NCI-H226 (cell line): ENCODE measurements around the gene A2M.

Experiments used
- DNase-seq: peaks from one replicate; pipeline ENCODE4 v3.0.0-alpha.2; 2015

A2M gene

DNA sequence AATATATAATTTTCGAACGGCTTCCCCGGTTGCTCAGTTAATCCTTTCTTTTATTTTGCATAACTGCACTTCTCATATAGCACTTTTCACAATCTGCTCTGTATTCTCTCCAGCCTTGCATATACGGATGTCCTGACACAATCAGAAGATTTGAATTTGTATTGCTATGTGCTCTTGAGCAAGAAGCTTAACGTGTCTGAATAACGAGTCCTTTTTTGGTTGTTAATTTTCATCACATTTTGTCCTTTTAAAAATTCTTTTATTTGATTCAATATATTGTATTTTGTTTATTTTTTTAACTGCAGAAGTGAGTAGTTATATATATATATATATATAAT, 17.6 kb downstream of the A2M start:
- no peak for DNase-seq

DNA sequence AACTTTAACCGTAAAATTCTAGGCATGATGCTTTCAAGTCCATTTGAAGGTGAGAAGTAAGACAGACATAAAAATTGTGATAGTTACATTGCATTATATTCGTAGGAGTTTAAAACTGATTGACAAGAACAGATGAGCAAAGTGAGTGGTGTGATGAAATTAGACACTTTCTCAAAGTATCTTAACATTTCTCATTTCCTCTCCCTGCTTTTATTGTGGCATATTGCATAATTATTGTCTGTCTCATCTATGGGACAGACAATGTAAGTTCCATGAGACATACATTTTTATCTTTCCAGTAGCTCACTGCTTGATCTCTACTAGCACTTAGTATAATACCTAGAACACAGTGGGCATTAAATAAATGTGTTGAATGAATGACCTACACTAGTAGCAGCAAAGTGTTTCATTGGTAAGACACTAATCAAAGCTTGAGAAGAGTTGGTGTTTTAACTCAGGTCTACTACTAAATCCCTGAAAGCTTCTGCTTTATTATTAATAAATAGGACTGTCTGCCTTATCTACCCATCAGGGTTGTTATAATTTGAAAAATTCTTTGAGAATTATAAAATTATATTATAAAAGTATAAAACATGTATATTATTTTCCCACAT, 19.0 kb downstream of the A2M start:
- no peak for DNase-seq

DNA sequence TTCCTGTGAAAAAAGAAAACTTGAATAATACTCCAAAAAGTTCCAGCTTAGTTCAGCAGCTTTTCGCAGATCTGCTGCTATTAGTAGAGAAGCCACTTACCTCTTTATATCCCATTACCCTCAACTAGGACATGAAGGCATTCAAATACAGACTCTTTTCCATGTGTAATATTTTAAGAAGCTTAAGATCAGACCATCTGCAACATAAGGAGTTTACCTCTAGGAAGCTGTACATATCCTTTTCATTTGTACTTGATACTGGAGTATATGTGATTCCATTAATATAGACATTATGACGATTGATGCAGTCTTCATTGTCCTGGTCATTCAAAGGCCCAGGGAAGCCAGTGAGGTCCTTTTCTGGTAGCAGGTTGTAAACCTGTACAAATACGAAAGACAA, 20.4 kb downstream of the A2M start:
- no peak for DNase-seq

DNA sequence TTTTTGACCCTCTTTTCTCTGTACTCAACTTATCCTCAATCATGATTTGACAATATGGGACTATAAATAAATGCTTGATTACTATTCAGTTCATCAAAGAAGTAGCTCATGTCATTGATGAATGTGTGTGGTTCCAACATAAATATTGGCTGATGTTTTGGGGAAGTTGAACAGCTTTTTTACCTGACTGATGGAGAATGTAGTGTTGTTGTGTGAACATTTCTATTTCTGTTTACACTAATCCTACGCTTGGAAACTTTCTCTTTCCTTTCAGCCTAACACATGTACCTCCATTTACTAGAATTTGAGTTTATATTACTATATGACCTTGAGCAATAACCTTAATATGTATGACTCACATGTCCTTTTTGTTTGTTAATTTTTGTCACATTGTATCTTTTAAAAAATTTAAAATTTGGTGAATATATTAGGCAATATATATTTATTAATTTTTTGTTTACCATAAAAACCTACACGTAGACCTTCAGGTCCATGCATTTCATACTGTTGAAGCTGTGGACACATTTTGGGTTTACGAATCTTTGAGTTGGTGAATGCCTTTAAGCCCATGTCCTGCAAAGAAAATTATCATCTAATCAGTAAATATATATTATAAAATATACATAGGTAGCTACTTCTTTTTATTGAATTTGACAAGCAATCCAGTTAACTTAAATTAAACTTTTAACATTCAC, 21.1 kb downstream of the A2M start:
- DNase-seq, result no peak

DNA sequence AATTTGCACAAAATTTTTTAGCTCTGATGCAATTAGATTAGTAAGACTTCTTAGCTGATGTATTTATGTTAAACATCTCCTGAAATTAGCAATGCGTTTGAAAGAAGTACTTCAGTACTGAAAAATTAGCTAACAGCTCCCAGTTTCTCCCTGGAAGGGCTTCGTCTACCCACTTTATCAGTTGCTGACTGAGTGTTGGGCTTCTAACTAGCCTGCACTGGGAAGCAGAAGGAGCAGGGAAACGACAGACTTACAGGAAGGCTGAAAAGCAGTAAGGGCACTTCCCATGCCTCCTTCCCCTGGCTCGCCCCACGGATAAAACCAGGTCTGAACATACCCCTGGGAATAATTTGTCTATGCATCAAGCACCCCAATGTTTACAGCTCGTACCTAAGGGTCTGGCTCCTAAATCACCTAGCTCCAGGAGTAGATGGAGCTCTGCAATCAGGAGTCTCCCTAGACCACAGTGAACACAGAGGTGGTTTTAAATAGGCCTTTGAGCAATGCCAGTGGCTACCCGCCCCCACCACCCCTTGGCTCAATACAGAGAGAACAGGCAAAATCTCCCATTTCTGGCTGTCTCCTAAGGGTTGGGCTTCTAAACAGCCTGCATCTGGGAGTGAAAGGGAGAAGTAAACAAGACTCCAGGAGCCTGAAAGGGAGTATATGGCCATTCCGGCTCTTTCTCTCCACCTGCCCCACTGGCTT, 23.7 kb downstream of the A2M start:
- no peak for DNase-seq

DNA sequence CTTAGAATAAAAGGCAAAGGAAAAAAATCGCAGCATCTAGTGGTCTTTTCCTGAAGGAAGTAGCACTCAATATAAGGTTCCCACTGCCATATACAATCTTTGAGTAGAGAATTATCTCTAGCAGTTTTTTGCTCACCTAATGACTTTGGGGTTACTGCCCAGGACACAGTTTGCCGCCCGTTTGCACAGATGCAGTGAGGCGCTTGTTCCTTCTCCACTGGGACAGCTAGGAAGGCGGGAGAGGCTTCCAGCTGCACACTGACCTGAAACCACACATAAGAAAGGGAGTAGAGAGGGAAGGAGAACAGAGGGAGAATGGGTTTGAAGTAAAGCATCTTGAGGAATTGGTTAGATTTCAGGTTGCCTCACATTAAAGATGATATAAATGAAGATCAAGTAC, 25.5 kb downstream of the A2M start:
- DNase-seq, result no peak

DNA sequence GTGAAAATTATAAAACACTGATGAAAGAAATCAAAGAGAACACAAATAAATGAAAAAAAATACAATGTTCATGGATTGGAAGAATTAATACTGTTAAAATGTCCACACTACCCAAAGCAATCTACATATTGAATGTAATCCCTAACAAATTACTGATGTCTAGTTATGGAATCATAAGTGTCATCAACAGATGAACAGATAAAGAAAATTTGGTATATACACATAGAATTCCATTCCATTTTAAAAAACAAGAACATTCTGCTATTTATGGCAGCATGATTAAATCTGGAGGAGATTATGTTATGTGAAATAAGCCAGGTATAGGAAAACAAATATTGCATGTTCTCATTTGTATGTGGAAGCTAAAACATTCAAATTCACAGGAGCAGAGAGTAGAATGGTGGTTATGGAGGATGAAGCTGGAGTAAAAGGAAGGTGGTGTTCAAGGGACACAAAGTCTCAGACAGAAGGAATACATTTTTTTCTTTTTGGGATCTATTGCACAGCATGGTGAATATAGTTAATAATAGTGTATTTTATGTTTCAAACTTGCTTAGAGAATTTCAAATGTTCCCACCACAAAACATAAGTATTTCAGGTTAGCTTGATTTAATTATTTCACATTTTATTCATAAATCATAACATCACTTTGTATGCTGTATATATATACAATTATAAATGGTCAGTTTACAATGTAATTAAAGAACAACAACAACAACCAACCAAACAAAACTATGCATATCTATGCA, 28.5 kb downstream of the A2M start:
- DNase-seq, result no peak

DNA sequence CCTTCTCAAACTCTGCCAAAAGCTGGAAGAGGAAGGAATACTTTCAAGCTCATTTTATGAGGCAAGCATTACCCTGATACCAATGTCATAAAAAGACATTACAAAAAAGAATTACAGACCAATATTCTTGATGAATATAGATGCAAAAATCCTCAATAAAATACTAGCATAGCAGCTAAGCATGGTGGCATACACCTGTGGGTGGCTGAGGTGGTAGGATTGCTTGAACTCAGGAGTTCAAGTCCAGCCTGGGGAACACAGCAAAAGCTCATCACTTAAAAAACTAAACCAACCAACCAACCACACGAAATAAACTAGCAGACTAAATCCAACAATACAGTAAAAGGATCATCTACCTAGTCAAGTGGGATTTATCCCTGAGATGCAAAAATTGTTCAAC, 29.6 kb downstream of the A2M start:
- no peak for DNase-seq

DNA sequence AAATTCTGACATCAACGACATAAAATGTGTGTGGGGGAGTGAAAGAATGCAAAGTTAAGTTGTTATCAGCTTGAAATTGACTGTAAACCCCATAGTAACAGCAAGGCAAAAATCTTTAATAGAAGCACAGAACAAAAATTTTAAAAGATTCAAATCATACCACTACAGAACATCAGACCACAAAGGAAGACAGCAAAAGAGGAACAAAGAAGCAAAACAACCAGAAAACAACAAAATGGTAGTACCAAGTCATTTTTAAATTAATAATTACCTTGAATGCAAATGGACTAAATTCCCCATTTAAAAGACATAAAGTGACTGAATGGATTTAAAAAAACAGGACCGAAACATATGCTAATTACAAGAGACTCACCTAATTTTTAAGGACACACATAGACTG, 31.3 kb downstream of the A2M start:
- no peak for DNase-seq

DNA sequence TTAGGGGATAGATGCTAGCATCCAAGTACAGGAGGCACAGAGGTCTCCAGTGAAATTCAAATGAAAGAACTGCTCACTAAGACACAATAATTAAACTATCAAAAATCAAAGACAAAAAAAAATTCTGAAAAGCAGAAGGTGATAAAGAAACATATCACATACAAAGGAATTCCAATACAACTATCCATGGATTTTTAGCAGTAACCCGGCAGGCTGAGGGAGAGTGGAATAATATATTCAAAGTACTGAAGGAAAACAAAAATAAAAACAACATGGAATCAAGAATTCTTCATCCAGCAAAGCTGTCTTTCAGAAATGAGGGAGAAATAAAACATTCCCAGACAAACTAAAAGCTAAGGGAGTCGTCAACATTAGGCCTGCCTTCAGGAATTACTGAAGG, 31.9 kb downstream of the A2M start:
- no peak for DNase-seq

DNA sequence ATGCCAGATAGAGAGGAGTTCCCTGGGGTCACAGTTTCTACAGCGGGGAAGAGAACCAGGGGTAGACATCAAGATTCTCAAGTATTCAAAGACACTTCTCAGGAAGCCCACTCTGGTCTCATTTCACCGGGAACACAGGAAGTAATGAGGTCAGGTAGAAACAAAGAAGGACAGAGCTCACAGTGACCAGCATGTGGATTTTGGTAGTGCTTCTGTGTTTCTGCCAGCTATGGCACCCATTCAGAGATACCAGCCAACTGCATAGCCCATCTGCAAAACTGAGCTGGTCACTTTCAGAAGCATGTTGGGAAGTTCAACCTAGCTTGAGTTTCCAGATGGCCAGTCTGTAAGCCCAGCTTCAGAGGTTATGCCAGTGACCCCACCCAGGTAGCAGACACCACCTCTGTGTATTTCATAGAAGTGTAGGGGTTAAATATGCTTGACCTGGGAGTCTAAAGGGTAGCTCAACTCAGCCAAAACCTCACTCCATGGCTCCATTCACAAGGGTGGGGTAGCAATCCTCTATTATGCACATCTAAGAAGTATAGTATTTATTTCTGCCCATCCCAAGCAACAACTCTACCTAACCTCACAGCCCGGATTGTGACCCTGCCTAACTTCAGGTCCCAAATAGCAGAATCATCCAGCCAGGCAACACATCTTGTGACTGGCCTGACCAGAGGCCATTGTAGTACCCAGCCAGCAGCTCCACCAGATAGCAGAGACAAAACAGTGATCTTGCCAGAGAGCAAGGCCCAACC, 33.9 kb downstream of the A2M start:
- no peak for DNase-seq

DNA sequence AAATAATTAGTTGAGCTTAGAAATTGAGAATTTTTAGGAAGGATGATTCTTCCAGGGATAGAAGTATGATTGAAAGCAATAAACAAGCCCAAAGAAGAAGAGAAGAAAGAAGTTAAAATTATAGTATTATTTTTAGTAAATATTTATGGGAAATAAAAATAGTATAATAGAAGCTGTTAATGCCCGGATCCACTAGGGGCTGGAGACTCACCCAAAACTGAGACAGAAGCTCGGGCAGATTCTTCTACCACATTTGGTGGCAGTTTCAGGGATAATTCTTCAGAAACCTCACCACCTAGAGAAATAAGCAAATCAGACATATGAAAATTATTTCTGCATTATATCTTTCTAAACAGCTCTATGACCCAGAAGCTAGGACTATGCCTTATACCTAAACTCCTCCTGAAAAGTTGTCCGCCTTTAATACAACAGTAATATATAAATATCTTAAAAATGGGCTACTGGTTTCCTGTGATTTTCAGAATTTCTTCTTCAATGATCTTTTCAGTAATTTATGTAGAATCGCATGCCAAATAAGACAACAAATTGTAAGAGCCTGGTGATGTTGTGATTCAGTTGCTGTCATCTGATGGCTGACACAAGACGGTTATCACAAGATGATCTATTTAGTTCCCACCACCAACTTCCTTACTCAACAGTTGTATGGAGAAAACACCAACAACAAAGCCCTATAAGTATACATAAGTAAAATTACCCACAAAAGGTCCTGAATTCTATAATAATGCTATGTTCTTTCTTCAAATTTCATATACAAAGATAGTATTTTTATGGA, 35.6 kb downstream of the A2M start:
- DNase-seq, result no peak

DNA sequence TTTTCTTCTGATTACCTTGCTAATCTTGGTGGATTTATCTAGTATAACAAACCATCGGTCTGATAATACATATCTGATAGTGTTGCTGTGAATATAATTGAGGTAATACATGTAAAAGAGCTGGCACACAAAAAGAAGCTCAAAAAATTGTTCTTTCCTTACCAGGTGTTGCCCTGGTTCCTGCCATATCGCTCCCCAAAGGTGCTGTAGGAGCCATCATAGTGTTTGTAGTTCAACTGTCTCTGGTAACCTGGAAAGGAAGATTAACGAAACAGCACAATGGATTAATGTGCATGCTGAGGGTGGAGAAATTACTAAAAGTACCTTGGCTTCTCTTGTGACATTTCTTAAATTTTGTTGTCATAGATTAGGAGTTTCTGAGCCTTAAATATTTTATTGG, 36.6 kb downstream of the A2M start:
- DNase-seq, result no peak

DNA sequence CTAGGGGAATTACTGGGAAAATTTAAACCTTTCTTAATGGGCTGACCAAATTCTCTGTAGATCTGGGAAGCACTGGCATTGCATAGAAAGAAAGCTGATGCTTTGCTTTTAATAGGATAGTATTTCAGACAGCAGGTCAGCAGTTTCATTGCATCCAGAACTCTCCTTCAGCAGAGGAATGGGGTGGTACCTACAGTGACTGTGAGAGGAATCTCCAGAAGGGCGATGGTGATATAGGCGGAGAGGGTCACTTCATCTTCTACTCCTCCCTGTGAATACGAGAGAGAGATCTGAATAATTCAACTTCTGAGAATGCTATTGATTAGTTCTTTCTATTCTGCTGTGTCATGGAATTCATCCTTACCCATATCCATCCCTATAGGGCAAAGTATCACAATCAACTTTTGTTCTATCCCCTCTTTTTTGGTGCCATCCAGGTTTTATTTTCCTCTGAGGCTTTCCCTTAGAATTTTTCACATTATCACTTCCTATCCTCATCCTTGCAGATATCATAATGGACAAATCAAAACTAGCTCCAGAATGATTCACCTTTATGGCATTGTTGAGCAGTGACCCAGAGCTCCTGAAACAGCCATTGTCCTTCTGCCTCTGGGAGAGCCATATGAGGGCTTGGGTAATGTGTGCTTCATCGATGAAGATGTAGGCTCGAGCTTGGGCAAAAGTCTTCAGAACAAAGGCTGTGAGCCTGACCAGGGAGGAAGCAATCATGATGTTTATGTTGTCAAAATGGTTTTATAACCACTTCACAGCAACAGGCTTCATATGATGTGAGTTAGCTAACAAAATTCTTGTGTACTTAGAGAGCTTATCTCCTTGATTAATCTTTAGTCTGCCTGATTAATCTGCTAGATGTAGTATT, 38.3 kb downstream of the A2M start:
- DNase-seq, result no peak

DNA sequence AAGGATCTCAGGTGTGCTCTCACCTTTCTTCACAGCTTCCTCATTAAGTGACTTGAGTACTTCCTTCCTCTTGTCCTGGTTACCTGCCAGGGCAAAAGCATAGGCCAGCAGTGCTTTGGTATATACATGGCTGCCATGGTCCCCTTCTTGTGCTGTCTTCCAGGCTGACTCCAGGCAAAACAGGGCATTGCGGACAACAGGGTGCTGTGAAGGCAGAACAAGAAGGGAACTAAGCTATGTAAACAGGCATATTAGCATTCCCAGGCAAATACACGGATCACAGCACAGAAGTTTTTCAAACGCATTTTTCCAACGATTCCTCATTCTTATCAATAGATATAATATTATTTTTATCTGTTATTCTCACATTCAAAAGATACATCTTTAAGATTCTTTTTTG, 39.0 kb downstream of the A2M start:
- DNase-seq, result no peak

DNA sequence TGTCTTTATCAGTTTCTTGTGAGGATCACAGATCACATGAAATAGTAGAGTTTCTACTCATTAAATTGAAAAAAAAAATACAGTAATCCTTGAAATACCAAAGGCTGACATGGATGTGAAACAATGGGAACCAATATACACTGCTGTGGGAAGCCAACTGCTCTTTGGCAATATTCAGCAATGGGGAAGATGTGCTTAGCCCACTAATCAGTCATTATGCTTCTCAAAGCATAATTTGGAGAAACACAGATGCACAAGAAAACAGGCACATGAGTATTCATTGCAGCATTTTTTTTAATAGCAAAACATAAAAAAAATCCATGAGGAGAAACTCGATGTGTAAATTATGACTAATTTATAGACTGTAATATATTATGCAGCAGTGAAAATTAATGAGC, 40.6 kb downstream of the A2M start:
- no peak for DNase-seq

DNA sequence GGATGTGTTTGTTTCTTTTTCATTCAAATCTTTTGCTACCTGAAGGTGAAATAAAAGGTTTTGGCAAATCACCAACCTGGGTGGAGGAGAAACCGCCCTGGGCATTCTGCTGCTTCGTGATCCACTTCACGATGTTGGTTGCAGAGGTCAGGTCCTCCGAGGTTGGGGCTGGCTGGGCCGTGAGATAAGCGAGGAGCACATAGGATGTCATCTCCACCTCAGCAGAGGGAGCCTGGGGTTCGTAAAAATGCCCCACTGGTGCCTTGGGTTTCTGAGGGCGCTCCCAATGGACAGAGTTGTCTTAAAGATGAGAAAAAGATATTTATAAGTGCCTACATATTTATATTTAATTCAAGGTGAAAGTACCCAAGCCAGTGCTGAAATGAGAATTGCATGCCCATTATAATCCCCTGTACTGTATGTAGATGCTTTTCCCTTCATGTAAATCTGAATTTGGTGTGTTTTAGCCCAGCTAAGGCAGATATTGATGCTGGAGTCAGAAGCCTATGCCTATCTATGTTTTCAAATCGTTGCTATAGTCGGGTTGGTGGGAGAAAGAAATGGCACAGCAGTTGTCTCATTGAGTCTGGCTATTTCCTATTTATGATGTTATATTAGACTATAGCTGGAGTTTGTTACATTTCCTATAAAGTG, 41.1 kb downstream of the A2M start:
- no peak for DNase-seq

DNA sequence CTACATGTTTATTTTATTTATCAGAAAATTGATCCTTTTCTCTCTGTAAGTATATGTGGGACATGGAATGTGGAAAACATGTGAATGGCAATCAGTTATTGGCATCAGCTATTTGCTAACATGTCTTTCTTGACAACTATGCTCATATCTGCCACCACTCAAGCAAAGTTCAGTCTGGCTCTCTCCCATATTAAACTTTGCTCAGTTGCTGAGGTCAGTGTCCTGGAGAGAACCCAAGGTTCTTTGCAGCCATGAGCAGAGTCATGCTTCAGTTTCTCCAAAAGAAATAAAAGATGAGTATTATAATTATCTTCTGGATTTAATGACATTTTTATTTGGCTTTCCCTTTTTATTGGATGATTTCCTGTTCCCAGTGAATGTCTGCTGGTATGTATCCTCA, 42.6 kb downstream of the A2M start:
- DNase-seq, result no peak

DNA sequence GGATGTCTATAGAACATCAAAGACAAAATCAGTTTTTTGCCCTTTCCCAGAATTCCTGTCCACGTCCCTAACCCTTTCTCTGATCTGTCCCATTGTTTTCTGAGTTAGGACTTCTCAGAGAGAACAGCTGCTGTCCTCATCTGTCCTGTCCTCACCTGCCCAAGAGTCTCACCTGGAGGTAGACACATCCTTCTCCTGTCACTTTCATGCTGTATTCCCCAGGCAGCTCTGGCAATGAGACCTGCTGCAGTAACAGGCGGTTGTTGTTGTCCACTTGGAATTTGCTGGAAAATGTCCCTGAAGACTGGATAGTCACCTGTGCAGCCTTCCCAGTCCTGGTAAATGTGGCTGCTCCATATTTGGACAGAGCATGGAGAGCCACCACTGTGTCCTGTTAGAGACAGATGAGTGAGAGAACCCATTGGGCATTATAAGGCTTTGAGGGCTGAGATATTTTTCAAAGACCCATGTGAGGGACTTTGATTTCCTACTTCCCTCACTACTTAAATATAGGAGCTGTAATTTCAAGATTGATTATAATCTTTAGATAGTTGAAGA, 43.2 kb downstream of the A2M start:
- no peak for DNase-seq

DNA sequence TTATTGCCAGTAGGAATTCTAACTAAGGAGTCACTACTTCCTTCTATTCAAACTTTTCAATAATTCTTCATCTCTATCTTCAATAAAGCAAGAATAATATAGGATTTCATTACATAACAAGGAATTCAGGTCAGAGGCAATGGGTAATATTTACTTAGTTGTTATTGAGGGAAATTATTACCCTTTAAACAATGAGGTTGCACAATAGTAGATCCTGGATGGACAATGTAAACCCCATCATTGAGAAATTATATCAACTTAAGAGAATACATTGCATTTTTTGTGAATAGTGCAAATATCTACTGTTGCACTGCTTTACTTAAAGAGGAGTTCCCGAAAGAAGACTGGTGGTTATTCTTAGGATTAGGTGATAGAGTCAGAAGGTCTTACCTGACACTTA, 43.8 kb downstream of the A2M start:
- DNase-seq, result no peak
